Stimulated activated CD4-positive, alpha-beta T cell treated with anti-CD3 and anti-CD28 coated beads, Interleukin-2, amount 100 ng/mL, for 24 hours (primary cell): ENCODE measurements around the gene LRP1B.

Experiments
- DNase-seq, 2 donors: peaks; one replicate each; pipeline ENCODE4 v3.0.0-alpha.2; 2020

LRP1B gene

GRCh38 chr2:140257692-140258300 lies 1873.0 kb downstream of the LRP1B start:
- DNase-seq, result no peak

GRCh38 chr2:140256080-140256479 lies 1874.7 kb downstream of the LRP1B start:
- DNase-seq, result no peak

- no peak for DNase-seq
These were observed 1881.0 kb downstream of the LRP1B start for GRCh38 chr2:140249821-140250220.

GRCh38 chr2:140248623-140249022 lies 1882.2 kb downstream of the LRP1B start:
- no peak for DNase-seq

- DNase-seq, result no peak
These were observed 1883.2 kb downstream of the LRP1B start for GRCh38 chr2:140247451-140248195.

GRCh38 chr2:140246957-140247356 lies 1883.9 kb downstream of the LRP1B start:
- no peak for DNase-seq

- DNase-seq, result no peak
These were observed 1884.8 kb downstream of the LRP1B start for GRCh38 chr2:140246058-140246457.

- no peak for DNase-seq
These were observed 1887.9 kb downstream of the LRP1B start for GRCh38 chr2:140242889-140243288.

- no peak for DNase-seq
These were observed 1896.7 kb downstream of the LRP1B start for GRCh38 chr2:140234116-140234515.

- no peak for DNase-seq
These were observed 1919.9 kb downstream of the LRP1B start for GRCh38 chr2:140210963-140211362.

- no peak for DNase-seq
These were observed 1925.7 kb downstream of the LRP1B start for GRCh38 chr2:140205093-140205492.

- DNase-seq, result no peak
These were observed 1927.5 kb downstream of the LRP1B start for GRCh38 chr2:140203347-140203746.

GRCh38 chr2:140201572-140201971 lies 1929.2 kb downstream of the LRP1B start:
- no peak for DNase-seq

- no peak for DNase-seq
These were observed 1930.1 kb downstream of the LRP1B start for GRCh38 chr2:140200764-140201163.

- DNase-seq, result no peak
These were observed 1930.5 kb downstream of the LRP1B start for GRCh38 chr2:140200307-140200706.

- no peak for DNase-seq
These were observed 1931.5 kb downstream of the LRP1B start for GRCh38 chr2:140199312-140199711.

GRCh38 chr2:140187086-140187485 lies 1943.7 kb downstream of the LRP1B start:
- DNase-seq, result no peak

- no peak for DNase-seq
These were observed 1944.5 kb downstream of the LRP1B start for GRCh38 chr2:140186313-140186712.

GRCh38 chr2:140185076-140185475 lies 1945.7 kb downstream of the LRP1B start:
- no peak for DNase-seq

GRCh38 chr2:140183056-140183765 lies 1947.6 kb downstream of the LRP1B start:
- no peak for DNase-seq
